Effector memory CD8-positive, alpha-beta T cell (primary cell): ENCODE measurements around the gene TRAF4.
A peak's percentile ranks its signal among the peaks of the same experiment; 100 is the strongest.
"Not testable (repeated sequence)": the region's sequence is repeated elsewhere in the genome, so short reads cannot be mapped to it uniquely, and the experiment has no call there.

ENCODE experiments used
- ATAC-seq: fragments of 150-1000 bp; cut with Tn5 transposase; replicated peaks from 2 replicates; pipeline ENCODE4 v1.10.0; 2021; ENCODE audit warnings: mild to moderate bottlenecking, moderate library complexity
- DNase-seq, 3 experiments: peaks; one replicate each; pipeline ENCODE4 v3.0.0; 2021
- H3K27ac Mint-ChIP-seq, 2 donors: one replicate each; pipeline ENCODE4 v1.8.0; 2022; ENCODE audit warnings: mild to moderate bottlenecking in 2 of 2, mixed read lengths in 2 of 2, moderate library complexity in 2 of 2
- H3K27me3 Mint-ChIP-seq, 2 donors: one replicate each; pipeline ENCODE4 v1.8.0; 2022; ENCODE audit warnings: mixed read lengths in 2 of 2
- H3K36me3 Mint-ChIP-seq: one replicate; pipeline ENCODE4 v1.8.0; 2022; ENCODE audit warnings: mild to moderate bottlenecking, moderate library complexity, mixed read lengths; ENCODE audit not compliant: insufficient read depth
- H3K4me1 Mint-ChIP-seq, 2 donors: one replicate each; pipeline ENCODE4 v1.8.0; 2022; ENCODE audit warnings: low read depth in 2 of 2, mixed read lengths in 2 of 2
- H3K4me3 Mint-ChIP-seq, 2 donors: one replicate each; pipeline ENCODE4 v1.8.0; 2022; ENCODE audit warnings: mild to moderate bottlenecking in 2 of 2, mixed read lengths in 2 of 2, moderate library complexity in 2 of 2
- H3K9me3 Mint-ChIP-seq, 2 donors: one replicate each; pipeline ENCODE4 v1.8.0; 2022; ENCODE audit warnings: mixed read lengths in 2 of 2

TRAF4 gene

DNA sequence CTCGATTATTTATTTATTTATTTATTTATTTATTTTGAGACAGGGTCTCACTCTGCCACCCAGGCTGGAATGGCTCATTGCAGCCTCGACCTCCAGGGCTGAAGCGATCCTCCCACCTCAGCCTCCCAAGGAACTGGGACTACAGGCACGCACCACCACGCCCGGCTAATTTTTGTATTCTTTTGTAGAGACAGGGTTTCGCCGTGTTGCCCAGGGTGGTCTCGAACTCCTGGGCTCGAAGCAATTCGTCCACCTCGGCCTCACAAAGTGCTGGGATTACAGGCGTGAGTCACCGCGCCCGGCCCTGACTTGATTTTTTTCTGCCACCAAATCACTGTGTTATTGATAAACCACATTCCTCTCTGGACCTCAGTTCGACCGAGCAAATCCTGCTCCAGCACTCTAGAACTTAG lies 24.8 kb upstream of the TRAF4 start:
- no peak for ATAC-seq
- Mint-ChIP-seq H3K4me3 (peak overlapping the region; percentile 98 to 100), H3K36me3 (peaks cover 49% of the 10 kb centered on the region), H3K27me3 (peaks cover 0 to 24% of the 10 kb centered on the region in 2 donors), H3K9me3 (no peaks in the 10 kb centered on the region), H3K27ac (peak overlapping the region; percentile 96 to 98), H3K4me1 (peaks cover 29 to 31% of the 10 kb centered on the region in 2 donors)
- DNase-seq, result no peak

DNA sequence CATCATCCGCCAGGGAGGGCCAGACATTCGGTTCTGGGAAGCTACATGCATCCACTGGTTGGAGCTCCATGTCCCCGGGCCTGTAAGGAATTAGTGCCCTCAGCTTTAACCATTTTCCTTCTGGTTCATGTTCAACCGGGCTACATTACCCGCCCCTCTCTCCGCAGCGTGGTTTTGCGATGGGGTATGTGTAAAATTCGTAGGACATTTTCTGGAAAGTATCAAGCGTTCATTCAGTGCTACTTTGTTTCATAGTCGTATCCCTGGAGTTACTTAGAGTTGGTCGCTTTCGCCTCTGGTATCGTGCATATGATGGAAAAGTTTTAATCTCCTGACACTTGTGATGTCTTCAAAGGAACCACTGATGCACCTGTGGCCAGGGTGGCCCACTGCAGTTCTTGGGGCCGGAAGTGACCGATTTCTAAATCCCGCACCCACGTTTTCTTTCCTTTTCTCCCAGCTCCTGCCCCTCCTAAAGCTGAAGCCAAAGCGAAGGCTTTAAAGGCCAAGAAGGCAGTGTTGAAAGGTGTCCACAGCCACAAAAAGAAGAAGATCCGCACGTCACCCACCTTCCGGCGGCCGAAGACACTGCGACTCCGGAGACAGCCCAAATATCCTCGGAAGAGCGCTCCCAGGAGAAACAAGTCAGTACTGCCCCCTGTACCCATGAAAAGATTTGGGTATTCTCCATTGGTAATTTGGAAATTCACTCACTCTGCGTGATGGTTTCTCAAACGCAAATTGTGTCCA lies 23.4 kb upstream of the TRAF4 start:
- DNase-seq (no peak), ATAC-seq (no peak)
- H3K9me3 Mint-ChIP-seq, result no peaks in the 10 kb centered on the region
- peaks cover 41 to 44% of the 10 kb centered on the region in 2 donors for H3K4me1 Mint-ChIP-seq
- H3K27ac Mint-ChIP-seq, result peak overlapping the region; percentile 96 to 98
- H3K36me3 Mint-ChIP-seq, result peaks cover 61% of the 10 kb centered on the region
- peaks cover 0 to 10% of the 10 kb centered on the region in 2 donors for H3K27me3 Mint-ChIP-seq
- peak overlapping the region; percentile 98 to 100 for H3K4me3 Mint-ChIP-seq

DNA sequence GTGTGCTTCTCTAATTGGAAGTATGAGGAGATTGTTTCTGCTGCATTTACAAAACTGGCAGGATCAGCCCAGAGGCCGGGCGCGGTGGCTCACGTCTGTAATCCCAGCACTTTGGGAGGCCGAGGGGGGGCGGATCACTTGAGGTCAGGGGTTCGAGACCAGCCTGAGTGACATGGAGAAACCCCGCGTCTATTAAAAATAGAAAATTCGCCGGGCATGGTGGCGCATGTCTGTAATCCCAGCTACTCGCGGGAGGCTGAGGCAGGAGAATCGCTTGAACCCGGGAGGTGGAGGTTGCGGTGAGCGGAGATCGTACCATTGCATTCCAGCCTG lies 22.8 kb upstream of the TRAF4 start:
- peaks cover 62% of the 10 kb centered on the region for H3K36me3 Mint-ChIP-seq
- H3K4me3 Mint-ChIP-seq, result peak overlapping the region; percentile 98 to 100
- peaks cover 43 to 48% of the 10 kb centered on the region in 2 donors for H3K4me1 Mint-ChIP-seq
- H3K27me3 Mint-ChIP-seq, H3K9me3 Mint-ChIP-seq, DNase-seq, ATAC-seq: not testable (repeated sequence)
- H3K27ac Mint-ChIP-seq, result peak overlapping the region; percentile 96 to 98

DNA sequence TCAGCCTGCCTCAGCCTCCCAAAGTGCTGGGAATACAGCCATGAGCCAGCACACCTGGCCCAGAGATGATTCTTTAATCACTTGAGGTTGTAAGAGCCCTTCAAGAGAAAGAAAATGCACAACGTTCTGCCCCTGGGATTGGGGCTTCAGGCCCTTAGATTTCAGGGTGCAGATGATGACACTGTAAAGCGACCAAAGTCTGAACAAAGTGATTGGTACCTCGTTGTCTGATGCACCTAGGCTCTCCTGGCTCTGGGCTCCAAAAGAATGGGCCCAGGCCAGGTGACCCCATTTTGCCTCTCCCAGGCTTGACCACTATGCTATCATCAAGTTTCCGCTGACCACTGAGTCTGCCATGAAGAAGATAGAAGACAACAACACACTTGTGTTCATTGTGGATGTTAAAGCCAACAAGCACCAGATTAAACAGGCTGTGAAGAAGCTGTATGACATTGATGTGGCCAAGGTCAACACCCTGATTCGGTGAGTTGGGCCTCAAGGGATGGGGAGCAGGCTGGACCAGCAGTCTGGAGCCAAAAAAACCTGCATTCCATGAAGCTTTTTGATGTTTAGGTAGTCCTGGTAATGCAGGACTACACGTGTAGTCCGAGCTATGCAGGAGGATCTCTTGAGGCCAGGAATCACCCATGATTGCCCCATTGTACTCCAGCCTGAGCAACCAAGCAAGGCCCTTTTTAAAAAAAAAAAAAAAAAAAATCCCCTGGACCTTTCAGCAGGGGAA lies 21.2 kb upstream of the TRAF4 start:
- peaks cover 52 to 60% of the 10 kb centered on the region in 2 donors for H3K4me1 Mint-ChIP-seq

DNA sequence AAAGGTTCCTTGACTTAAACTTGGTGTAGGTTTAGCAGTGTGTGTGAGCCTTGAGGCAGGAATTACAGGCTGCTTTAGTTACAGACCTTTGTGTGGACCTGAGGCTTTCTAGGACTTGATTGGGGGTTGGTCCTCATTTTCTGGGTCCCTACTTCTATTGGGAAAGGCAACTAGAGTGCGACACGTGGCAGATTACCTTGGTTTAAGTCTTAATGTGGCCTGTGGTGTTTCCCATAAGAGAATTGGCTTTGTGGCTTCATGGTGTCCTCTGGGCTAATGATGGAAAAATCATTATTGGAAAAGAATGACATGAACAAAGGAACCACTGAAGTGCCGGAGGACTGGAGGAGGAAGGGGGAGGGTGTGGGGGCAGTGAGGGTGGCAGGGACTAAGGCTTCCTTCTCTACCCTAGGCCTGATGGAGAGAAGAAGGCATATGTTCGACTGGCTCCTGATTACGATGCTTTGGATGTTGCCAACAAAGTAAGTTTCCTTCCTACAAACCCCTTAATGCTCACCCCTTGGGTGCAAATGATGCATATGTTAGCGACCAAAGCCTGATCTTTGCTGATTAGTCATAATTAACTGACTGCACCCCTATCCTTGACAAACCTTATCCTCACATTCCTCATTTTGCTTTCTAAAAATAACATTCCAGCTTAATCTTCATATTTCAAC lies 20.5 kb upstream of the TRAF4 start:
- Mint-ChIP-seq H3K36me3 (peaks cover 83% of the 10 kb centered on the region), H3K9me3 (no peaks in the 10 kb centered on the region), H3K4me3 (peak overlapping the region in 1 of 2 donors; percentile 15), H3K4me1 (peaks cover 55 to 65% of the 10 kb centered on the region in 2 donors), H3K27ac (no peak overlapping the region), H3K27me3 (no peaks in the 10 kb centered on the region)
- DNase-seq (no peak), ATAC-seq (no peak)

More for the DNA sequence above, 21.2 kb upstream of the TRAF4 start:
- Mint-ChIP-seq H3K36me3 (peaks cover 76% of the 10 kb centered on the region), H3K27ac (peak overlapping the region; percentile 79 to 98), H3K9me3 (no peaks in the 10 kb centered on the region), H3K4me3 (peak overlapping the region; percentile 98 to 100), H3K27me3 (no peaks in the 10 kb centered on the region)
- ATAC-seq, result no peak
- no peak for DNase-seq

DNA sequence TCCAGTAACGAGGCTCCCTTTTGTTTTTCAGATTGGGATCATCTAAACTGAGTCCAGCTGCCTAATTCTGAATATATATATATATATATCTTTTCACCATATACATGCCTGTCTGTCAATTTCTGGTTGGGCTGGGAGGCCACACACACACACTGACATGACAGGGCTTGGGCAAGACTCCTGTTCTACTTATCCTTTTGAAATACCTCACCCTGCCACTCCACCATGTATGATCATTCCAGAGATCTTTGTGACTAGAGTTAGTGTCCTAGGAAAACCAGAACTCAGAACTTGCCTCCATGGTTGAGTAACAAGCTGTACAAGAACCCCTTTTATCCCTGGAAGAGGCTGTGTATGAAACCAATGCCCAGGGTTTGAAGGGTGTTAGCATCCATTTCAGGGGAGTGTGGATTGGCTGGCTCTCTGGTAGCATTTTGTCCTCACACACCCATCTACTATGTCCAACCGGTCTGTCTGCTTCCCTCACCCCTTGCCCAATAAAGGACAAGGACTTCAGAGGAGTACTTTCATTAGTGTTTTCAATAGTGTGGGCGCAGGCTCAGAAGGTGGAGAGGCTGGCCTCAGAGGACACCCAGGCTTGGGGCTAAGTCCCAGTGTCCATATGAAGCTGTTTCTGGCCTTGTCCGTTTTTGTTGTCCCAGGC lies 19.8 kb upstream of the TRAF4 start:
- H3K9me3 Mint-ChIP-seq, ATAC-seq, H3K27me3 Mint-ChIP-seq, DNase-seq: not testable (repeated sequence)
- Mint-ChIP-seq H3K4me1 (peaks cover 52 to 63% of the 10 kb centered on the region in 2 donors), H3K36me3 (peaks cover 89% of the 10 kb centered on the region), H3K4me3 (peak overlapping the region in 1 of 2 donors; percentile 100), H3K27ac (peak overlapping the region; percentile 65 to 83)

DNA sequence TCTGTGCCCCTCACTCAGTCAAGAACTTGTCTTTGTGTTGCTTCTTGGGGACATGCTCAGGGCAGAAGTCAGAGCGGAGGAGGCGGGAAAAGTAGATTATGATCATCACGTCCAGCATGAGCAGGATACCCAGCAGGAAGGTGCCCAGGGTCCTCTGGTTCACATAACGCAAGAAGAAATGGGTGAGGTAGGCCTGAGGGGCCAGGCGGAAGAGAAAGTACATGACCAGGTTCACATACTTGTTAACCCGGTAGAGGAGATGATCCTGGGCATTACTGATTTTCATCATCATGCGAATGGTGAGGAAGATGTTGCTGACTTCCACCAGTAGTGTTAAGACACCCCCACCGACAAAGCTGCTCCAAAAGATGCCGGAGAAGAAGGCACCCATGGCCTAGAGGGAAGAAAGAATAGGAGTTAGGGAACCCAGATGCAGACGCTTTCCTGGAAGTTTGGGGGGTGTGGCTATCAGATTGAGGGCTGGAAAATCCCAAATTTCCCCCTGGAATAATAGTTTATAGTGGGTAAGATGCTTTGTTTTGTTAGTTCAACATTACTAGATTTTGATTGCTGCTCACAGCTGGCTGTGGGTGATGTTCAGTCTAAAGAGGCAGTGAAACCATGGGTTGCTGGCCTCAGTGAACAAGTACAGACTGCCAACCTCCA lies 19.2 kb upstream of the TRAF4 start:
- DNase-seq, result no peak

DNA sequence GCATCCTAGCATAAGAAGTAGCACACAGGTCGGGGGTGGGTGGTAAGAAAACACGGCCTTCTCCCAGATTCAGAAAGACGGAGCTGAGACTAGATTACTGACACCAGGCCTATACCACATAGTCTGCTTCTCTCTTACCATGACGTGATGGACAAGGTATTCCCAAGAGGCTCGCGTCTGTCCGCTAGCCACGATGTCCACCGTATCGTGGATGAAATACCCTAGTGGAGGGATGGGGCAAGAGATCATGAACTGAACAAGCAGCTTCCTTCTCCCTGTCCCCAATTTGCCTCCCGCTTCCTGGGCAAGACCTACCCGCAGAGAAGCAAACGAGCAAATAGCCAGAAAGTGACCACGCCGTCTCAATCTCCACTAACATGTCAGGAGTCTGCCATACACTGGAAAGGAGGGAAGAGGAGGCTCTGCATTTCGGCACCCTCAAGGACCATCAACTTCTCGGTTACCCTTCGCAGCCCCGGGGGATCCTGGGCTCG lies 18.6 kb upstream of the TRAF4 start:
- H3K36me3 Mint-ChIP-seq, result peaks cover 81% of the 10 kb centered on the region
- no peak for DNase-seq
- ATAC-seq, result no peak
- H3K9me3 Mint-ChIP-seq, result no peaks in the 10 kb centered on the region
- peaks cover 46 to 53% of the 10 kb centered on the region in 2 donors for H3K4me1 Mint-ChIP-seq
- H3K27me3 Mint-ChIP-seq, result no peaks in the 10 kb centered on the region
- H3K4me3 Mint-ChIP-seq, result peak overlapping the region; percentile 99 to 100
- H3K27ac Mint-ChIP-seq, result peak overlapping the region; percentile 65 to 83

More for the DNA sequence above, 19.2 kb upstream of the TRAF4 start:
- Mint-ChIP-seq H3K4me1 (peaks cover 50 to 59% of the 10 kb centered on the region in 2 donors), H3K27ac (peak overlapping the region; percentile 65 to 83), H3K4me3 (peak overlapping the region; percentile 99 to 100), H3K27me3 (no peaks in the 10 kb centered on the region), H3K36me3 (peaks cover 87% of the 10 kb centered on the region), H3K9me3 (no peaks in the 10 kb centered on the region)
- ATAC-seq, result no peak

DNA sequence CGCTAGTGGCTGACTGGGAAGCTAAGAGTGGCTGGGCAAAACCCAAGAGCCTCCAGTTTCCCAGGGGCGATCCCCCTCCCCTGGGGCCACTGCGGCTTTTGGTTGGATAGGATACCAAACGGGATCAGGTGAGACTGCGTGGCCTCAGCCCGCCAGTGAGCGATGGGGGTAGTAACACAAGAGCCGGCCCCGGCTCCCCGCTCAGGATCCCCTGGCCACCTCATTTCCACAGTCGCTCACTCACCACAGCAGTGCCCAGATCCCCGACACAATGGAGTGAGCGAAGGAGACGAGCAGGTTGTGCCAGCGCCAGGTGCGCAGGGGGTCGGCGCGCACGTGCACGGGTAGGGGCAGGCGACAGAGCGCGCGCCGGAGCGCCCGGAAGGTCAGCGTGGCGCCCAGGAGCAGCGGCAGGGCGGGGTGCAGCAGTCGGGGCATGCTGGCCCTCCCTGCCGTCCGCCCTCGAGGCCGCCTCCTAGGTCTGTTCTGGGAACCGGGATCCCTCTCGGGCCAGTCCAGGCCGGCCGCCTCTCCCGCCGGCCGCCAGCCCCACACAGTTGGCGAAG lies 18.1 kb upstream of the TRAF4 start:
- H3K9me3 Mint-ChIP-seq, result no peaks in the 10 kb centered on the region
- peak overlapping the region; percentile 65 to 83 for H3K27ac Mint-ChIP-seq
- peaks cover 41 to 48% of the 10 kb centered on the region in 2 donors for H3K4me1 Mint-ChIP-seq
- H3K36me3 Mint-ChIP-seq, result peaks cover 76% of the 10 kb centered on the region
- peak; percentile 0 for ATAC-seq
- H3K4me3 Mint-ChIP-seq, result peak overlapping the region; percentile 99 to 100
- DNase-seq, result peak in 1 of 3 experiments; percentile 21
- H3K27me3 Mint-ChIP-seq, result no peaks in the 10 kb centered on the region

DNA sequence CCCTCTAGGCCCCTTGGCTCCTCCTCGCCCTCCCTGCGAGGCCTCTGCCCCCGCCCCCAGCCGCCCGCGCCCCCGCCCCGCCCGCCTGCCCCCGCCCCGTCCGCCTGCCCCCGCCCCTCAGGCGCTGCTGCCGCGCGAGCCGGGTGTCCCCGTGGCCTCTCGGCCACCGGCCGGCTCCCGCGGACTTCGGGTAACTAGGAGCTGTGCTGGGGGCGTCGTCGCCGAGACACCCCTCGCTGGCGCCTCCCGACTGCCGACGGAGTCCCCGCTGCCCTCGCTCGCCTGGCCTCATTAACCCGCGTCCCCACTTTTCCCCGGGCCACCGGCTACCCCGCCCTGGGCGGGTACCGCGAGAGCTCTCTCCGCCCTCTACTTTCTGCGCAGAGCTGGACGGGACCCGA lies 17.6 kb upstream of the TRAF4 start, which contains the start of gene TLCD1:
Gene TLCD1 (minus strand): TSS at position 8 of the 401 bp plus-strand sequence. CDS start 136 bp downstream, outside the sequence.
- ATAC-seq, result peak; percentile 39
- H3K36me3 Mint-ChIP-seq, result peaks cover 71% of the 10 kb centered on the region

DNA sequence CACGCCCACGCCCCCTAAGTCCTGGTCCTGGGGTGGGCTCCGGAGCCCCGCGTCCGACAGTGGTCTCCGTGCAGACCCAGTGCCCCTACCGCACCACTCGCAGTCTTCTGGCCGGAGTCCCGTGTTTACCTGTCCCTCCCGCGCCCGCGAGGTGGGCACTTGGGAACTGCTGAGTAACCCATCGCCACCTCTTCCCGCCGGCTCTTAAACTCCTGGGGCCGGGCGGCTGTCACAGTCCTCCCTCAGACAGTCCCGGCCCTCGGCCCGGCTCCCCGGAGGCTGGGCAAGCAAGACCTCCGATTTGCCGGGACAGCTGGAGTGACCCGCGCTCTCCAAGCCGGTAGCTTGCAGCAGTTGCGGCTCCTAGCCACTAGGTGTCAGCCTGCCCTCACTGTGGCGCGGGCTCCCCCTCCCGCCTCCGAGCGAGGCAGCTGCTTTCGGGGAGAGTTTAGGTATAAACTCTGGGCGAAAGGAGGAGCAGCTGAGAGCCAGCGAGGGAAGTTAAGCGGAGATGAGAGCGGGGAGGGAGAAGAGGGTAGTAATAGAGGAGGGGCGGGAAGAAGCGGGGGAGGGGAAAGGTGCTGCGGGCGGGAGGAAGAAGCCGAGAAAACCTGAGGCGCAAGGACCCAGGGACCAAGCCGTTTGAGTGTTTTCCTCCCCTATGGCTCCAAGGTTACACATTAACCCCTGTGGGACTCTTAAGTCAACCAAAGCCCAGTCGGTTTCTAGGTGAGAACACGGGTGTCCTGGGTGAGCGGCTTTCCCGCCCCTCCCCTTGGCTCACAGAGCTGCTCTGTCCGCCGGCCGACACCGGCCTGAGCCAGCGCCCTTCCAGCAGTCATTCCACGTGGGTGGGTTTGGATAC lies 17.0 kb upstream of the TRAF4 start:
- Mint-ChIP-seq H3K27ac (peak overlapping the region; percentile 98 to 99), H3K27me3 (no peaks in the 10 kb centered on the region), H3K36me3 (peaks cover 64% of the 10 kb centered on the region), H3K9me3 (no peaks in the 10 kb centered on the region), H3K4me1 (peaks cover 37 to 41% of the 10 kb centered on the region in 2 donors), H3K4me3 (peak overlapping the region; percentile 99 to 100)
- ATAC-seq (peak; percentile 48), DNase-seq (peak; percentile 91 to 93 (median 92))

More for the DNA sequence above, 17.6 kb upstream of the TRAF4 start, which contains the start of gene TLCD1:
- Mint-ChIP-seq H3K9me3 (no peaks in the 10 kb centered on the region), H3K4me3 (peak within 1 kb of the TSS; percentile 99 to 100), H3K27ac (peak within 1 kb of the TSS; percentile 98 to 99), H3K27me3 (no peaks in the 10 kb centered on the region), H3K4me1 (peaks cover 38 to 43% of the 10 kb centered on the region in 2 donors)
- DNase-seq, result peak; percentile 59 to 71 (median 69)
